Lower lobe of right lung (tissue), 2 donors: ENCODE results near the gene VEZF1. TPM values are rescaled to one million over a fixed set of nuclear protein-coding genes. Genes with fewer than 3 reads are reported as not detected.

ENCODE experiments used
- ATAC-seq, 2 donors: fragments of 200-7000 bp; cut with Tn5 transposase; one replicate each; pipeline ENCODE4 v1.9.1; 2020 to 2022; ENCODE audit warnings: mild to moderate bottlenecking in 2 of 2, moderate library complexity in 2 of 2
- DNase-seq: peaks from one replicate; pipeline ENCODE4 v3.0.0-alpha.2; 2020
- H3K27ac ChIP-seq: fragments of 200-600 bp; one replicate; pipeline ENCODE4 v1.8.0; 2022
- H3K27me3 ChIP-seq: fragments of 200-600 bp; one replicate; pipeline ENCODE4 v1.8.0; 2022; ENCODE audit warnings: low read depth
- H3K36me3 ChIP-seq: fragments of 200-600 bp; one replicate; pipeline ENCODE4 v1.8.0; 2022; ENCODE audit warnings: mild to moderate bottlenecking
- H3K4me1 ChIP-seq: fragments of 200-600 bp; one replicate; pipeline ENCODE4 v1.8.0; 2022
- H3K4me3 ChIP-seq: fragments of 200-600 bp; one replicate; pipeline ENCODE4 v1.8.0; 2022; ENCODE audit warnings: mild to moderate bottlenecking
- H3K9me3 ChIP-seq: fragments of 200-600 bp; one replicate; pipeline ENCODE4 v1.8.0; 2022
- intact Hi-C: fragments of 100-400 bp; cut with DNase I; formaldehyde crosslinking; loops from one replicate; pipeline ENCODE4 v1.11.0; 2022
- total RNA-seq: library from RNA; stranded (reverse); fragmentation: NEBNext Ultra II Directional; extraction: Animal tissue kit (Norgen Biotek cat#: 25700); gene quantifications from one replicate; pipeline ENCODE4 v1.2.1, GENCODE V29; 2021
- TF ChIP-seq, protein P1 (sequence below): fragments of 200-600 bp; IDR thresholded peaks from one replicate; pipeline ENCODE4 v1.8.0; 2022; ENCODE audit warnings: antibody characterized with exemption, mild to moderate bottlenecking
- donor health status: DM: no; HTN: yes; CAD: no; lungs with severe emphysema.

The VEZF1 gene
- total RNA-seq, 1 donor from 2014 or later, result 73.5 TPM

DNA sequence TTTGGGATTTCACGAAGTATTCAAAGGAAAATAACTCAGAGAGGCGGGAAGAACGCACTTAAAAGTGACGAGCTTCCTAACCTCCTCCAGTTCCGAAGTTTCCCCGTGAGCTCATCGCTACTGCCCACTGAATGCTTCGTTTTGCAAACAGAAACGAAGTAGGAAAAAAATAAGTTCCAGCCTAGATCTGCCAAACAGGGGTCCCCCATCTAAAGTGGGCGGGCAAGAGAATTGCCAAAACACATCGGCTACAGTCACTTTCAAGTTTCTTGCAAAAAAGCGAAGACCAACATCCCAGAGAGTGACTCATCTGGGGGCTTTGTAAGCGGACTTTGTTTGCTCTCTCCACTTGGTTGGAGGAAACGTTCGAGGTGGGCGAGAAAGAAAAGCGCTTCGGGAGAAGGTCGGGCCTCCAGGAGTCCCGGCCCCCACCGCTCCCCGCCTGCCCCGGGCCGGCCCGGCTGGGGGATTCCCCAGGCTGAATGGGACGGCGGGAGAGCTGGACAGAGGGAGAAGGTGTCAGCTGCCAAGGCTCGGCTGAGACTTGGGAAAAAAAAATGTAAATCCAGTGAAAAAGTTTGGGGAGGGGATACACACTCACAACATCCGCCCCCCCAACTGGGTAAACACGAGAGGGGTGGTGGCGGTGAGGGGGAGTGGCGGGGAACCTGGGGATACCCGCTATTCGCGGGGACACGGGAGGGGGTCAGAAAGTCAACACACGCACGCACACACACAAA, 1.0 kb downstream of the VEZF1 start:
- H3K36me3 ChIP-seq, result peaks cover 14% of the 10 kb centered on the region
- peak overlapping the region; percentile 88 for H3K4me3 ChIP-seq
- peaks cover 58% of the 10 kb centered on the region for H3K4me1 ChIP-seq
- H3K9me3 ChIP-seq, result no peaks in the 10 kb centered on the region
- H3K27ac ChIP-seq, result peak overlapping the region; percentile 97
- TF ChIP-seq, protein P1, sequence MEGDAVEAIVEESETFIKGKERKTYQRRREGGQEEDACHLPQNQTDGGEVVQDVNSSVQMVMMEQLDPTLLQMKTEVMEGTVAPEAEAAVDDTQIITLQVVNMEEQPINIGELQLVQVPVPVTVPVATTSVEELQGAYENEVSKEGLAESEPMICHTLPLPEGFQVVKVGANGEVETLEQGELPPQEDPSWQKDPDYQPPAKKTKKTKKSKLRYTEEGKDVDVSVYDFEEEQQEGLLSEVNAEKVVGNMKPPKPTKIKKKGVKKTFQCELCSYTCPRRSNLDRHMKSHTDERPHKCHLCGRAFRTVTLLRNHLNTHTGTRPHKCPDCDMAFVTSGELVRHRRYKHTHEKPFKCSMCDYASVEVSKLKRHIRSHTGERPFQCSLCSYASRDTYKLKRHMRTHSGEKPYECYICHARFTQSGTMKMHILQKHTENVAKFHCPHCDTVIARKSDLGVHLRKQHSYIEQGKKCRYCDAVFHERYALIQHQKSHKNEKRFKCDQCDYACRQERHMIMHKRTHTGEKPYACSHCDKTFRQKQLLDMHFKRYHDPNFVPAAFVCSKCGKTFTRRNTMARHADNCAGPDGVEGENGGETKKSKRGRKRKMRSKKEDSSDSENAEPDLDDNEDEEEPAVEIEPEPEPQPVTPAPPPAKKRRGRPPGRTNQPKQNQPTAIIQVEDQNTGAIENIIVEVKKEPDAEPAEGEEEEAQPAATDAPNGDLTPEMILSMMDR, result no peak
- DNase-seq (peak; percentile 52), ATAC-seq (peak; percentile 71 to 73)
- intact Hi-C loops, result no loop called here
- H3K27me3 ChIP-seq, result no peaks in the 10 kb centered on the region

DNA sequence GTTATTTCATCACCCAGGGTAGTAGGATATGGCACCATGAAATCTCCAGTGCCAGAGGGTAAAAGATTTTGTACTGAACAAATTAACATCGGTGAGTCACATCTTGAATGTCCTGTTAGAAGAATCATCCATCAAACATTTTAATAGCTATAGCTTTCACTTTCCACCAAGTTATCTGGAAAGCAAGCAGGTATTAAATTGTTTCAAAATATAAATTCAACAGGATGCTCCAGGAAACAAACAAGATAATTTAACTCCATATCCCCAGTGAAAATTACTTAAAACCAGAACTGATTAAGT, 2.4 kb downstream of the VEZF1 start:
- intact Hi-C loops, result no loop called here
- TF ChIP-seq, protein P1, result no peak
- Histone ChIP-seq H3K4me3 (no peak overlapping the region), H3K4me1 (peaks cover 72% of the 10 kb centered on the region), H3K36me3 (peaks cover 28% of the 10 kb centered on the region), H3K27ac (peak overlapping the region; percentile 4), H3K9me3 (no peaks in the 10 kb centered on the region), H3K27me3 (no peaks in the 10 kb centered on the region)
- ATAC-seq, result no peak
- no peak for DNase-seq

DNA sequence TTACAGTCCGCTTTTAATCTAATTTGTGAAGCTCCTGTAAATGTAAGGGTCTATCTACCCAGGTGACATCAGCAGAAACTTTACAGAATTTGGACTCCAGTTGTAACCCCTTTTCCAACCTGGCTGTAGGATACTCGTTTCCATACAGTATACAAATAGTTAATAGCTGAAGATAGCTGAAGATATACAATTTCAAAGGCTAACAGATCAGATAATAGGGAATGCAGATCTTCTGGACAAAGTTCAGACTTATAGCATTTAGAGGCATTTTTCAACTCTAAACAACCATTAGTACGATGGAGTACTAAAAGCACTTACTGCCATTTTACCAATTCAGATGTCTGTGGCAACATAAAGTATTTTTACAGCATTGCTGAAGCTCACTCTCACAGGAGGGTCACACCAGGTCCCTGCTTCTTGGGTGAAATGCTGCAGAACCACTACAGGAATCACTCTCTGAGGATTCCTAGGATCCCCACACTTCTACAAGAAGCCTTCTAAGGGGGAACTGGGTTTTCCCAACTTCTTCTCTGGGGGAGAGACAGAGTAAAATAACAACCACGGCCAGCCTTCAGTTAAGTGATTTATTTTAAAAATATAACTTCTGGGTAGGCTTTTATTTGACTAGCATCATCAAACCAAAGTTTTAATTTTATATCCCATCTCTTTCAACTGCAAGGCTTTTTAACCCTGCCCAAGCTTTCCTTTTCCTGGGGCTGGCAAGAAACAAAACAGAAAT, 2.9 kb downstream of the VEZF1 start:
- Histone ChIP-seq H3K9me3 (no peaks in the 10 kb centered on the region), H3K36me3 (peaks cover 33% of the 10 kb centered on the region), H3K4me1 (peaks cover 73% of the 10 kb centered on the region), H3K27ac (peak overlapping the region; percentile 12), H3K4me3 (no peak overlapping the region), H3K27me3 (no peaks in the 10 kb centered on the region)
- TF ChIP-seq, protein P1, result no peak
- ATAC-seq (no peak), DNase-seq (no peak)
- intact Hi-C loops, result no loop called here

DNA sequence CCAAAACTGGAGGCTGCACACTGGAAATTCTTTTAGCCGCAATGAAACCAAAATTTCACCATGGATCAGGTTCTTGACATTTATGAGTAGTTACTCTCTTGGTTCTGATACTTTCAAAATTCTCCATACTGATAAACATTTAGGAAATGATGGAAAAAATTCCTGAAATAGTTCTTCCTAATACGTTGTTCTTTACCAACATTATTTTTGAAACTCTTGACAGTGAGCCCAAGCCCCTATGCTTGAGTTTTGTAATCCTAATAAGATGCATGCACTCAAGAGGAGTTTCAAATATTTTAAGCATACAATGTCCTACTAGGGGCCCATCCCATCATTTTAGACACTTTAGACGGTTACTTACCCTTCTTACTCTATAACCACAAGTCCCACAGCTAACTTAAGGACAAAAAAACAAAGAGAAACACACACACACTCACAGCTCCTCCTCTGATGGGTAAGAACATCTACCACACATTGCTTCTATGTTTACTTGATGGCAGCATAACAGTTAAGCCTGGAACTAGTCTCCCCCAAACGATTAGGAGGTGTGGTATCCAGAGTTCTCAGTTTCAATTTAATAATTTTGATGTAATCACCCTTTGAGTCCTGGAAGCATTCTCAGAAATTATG, 3.7 kb downstream of the VEZF1 start:
- TF ChIP-seq, protein P1, result no peak
- Histone ChIP-seq H3K27ac (peak overlapping the region; percentile 12), H3K27me3 (no peaks in the 10 kb centered on the region), H3K36me3 (peaks cover 40% of the 10 kb centered on the region), H3K4me3 (no peak overlapping the region), H3K9me3 (no peaks in the 10 kb centered on the region), H3K4me1 (peaks cover 72% of the 10 kb centered on the region)
- ATAC-seq (no peak), DNase-seq (no peak)
- intact Hi-C loops, result no loop called here

DNA sequence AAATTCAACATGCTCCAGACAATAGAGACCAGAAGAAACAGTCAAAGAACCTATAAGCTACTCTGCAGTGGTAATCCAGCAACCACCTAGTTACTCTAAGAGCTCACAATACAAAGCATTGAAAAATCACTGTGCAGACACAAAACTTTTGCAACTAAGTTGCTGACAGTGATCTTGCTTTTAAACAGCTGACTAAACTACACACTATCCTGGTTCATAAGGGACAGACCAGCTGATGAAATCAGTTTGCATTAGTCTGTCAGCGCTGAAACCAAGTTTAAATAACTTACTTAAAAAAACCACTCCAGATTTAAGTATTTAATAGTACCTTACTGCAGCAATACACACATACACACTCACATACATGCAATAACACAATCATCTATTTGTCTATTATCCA, 4.6 kb downstream of the VEZF1 start:
- H3K4me3 ChIP-seq, result no peak overlapping the region
- DNase-seq (no peak), ATAC-seq (no peak)
- TF ChIP-seq, protein P1, result no peak
- peaks cover 63% of the 10 kb centered on the region for H3K4me1 ChIP-seq
- H3K9me3 ChIP-seq, result no peaks in the 10 kb centered on the region
- H3K27me3 ChIP-seq, result no peaks in the 10 kb centered on the region
- intact Hi-C loops, result no loop called here
- peaks cover 50% of the 10 kb centered on the region for H3K36me3 ChIP-seq
- no peak overlapping the region for H3K27ac ChIP-seq
